ENCODE results near the gene COL19A1.
"Not testable (repeated sequence)": the region's sequence is repeated elsewhere in the genome, so short reads cannot be mapped to it uniquely, and the experiment has no call there.

Gene COL19A1

GRCh38 chr6:69994251-69994650 lies 127.9 kb downstream of the COL19A1 start:
- Histone ChIP-seq H3K4me2 (ENCODE audit: low read depth, low read length, poor library complexity, severe bottlenecking) (no peak overlapping the region), H3K9me2 (replicated peaks; ENCODE audit: insufficient read depth, low read length) (no peaks in the 10 kb centered on the region), H3K9me3 (ENCODE audit: insufficient read depth, low read length) (no peaks in the 10 kb centered on the region), H3K4me3 (ENCODE audit: insufficient read depth, low read length, poor library complexity, severe bottlenecking) (no peak overlapping the region), H3K79me2 (ENCODE audit: insufficient read depth, low read length) (no peaks in the 10 kb centered on the region), H3F3A (ENCODE audit: insufficient read depth) (no peaks in the 10 kb centered on the region), H3K9ac (ENCODE audit: low read length) (no peak overlapping the region), H3K27ac (ENCODE audit: low read depth, low read length) (no peak overlapping the region), H3K27me3 (ENCODE audit: low read length) (no peaks in the 10 kb centered on the region), H2AFZ (ENCODE audit: low read depth, low read length, severe bottlenecking) (no peak overlapping the region), H4K20me1 (ENCODE audit: low read depth, low read length) (no peaks in the 10 kb centered on the region), H3K36me3 (ENCODE audit: low read length) (no peaks in the 10 kb centered on the region)
- no peak for TF ChIP-seq EZH2phosphoT487 (conservative IDR thresholded peaks at IDR 0.05; ENCODE audit: low read length)
- TF ChIP-seq, protein P1, sequence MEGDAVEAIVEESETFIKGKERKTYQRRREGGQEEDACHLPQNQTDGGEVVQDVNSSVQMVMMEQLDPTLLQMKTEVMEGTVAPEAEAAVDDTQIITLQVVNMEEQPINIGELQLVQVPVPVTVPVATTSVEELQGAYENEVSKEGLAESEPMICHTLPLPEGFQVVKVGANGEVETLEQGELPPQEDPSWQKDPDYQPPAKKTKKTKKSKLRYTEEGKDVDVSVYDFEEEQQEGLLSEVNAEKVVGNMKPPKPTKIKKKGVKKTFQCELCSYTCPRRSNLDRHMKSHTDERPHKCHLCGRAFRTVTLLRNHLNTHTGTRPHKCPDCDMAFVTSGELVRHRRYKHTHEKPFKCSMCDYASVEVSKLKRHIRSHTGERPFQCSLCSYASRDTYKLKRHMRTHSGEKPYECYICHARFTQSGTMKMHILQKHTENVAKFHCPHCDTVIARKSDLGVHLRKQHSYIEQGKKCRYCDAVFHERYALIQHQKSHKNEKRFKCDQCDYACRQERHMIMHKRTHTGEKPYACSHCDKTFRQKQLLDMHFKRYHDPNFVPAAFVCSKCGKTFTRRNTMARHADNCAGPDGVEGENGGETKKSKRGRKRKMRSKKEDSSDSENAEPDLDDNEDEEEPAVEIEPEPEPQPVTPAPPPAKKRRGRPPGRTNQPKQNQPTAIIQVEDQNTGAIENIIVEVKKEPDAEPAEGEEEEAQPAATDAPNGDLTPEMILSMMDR (IDR thresholded peaks at IDR 0.05; ENCODE audit: insufficient read depth, low read length, poor library complexity, severe bottlenecking) = no peak

- Histone ChIP-seq H4K20me1 (ENCODE audit: low read depth, low read length) (no peaks in the 10 kb centered on the region), H3K4me3 (ENCODE audit: insufficient read depth, low read length, poor library complexity, severe bottlenecking) (no peak overlapping the region), H3K36me3 (ENCODE audit: low read length) (no peaks in the 10 kb centered on the region; the same call in 1 of the 2 replicates), H2AFZ (ENCODE audit: low read depth, low read length, severe bottlenecking) (no peak overlapping the region), H3K27ac (ENCODE audit: low read depth, low read length) (no peak overlapping the region), H3K4me2 (ENCODE audit: low read depth, low read length, poor library complexity, severe bottlenecking) (no peak overlapping the region), H3K79me2 (ENCODE audit: insufficient read depth, low read length) (no peaks in the 10 kb centered on the region), H3K9me3 (ENCODE audit: insufficient read depth, low read length) (0 out of 2 replicates have a peak, but pooled peaks cover 7% of the 10 kb centered on the region), H3K9ac (ENCODE audit: low read length) (no peak overlapping the region), H3K27me3 (ENCODE audit: low read length) (no peaks in the 10 kb centered on the region), H3F3A (ENCODE audit: insufficient read depth) (no peaks in the 10 kb centered on the region), H3K9me2 (replicated peaks; ENCODE audit: insufficient read depth, low read length) (no peaks in the 10 kb centered on the region)
- TF ChIP-seq EZH2phosphoT487 (conservative IDR thresholded peaks at IDR 0.05; ENCODE audit: low read length) = no peak
- TF ChIP-seq, protein P1 (IDR thresholded peaks at IDR 0.05; ENCODE audit: insufficient read depth, low read length, poor library complexity, severe bottlenecking) = no peak
These were observed 141.8 kb downstream of the COL19A1 start for GRCh38 chr6:70008189-70008588.

DNA sequence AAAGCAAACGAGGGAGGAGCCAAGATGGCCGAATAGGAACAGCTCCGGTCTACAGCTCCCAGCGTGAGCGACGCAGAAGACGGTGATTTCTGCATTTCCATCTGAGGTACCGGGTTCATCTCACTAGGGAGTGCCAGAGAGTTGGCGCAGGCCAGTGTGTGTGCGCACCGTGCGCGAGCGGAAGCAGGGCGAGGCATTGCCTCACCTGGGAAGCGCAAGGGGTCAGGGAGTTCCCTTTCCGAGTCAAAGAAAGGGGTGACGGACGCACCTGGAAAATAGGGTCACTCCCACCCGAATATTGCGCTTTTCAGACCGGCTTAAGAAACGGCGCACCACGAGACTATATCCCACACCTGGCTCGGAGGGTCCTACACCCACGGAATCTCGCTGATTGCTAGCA lies 144.0 kb downstream of the COL19A1 start:
- not testable (repeated sequence) for H3K9me2 ChIP-seq (replicated peaks; ENCODE audit: insufficient read depth, low read length); H3K4me3 ChIP-seq (ENCODE audit: insufficient read depth, low read length, poor library complexity, severe bottlenecking); H3K27me3 ChIP-seq (ENCODE audit: low read length); H3K27ac ChIP-seq (ENCODE audit: low read depth, low read length); H2AFZ ChIP-seq (ENCODE audit: low read depth, low read length, severe bottlenecking); H3K9me3 ChIP-seq (ENCODE audit: insufficient read depth, low read length); H3F3A ChIP-seq (ENCODE audit: insufficient read depth); H3K9ac ChIP-seq (ENCODE audit: low read length); H3K36me3 ChIP-seq (ENCODE audit: low read length); H3K4me2 ChIP-seq (ENCODE audit: low read depth, low read length, poor library complexity, severe bottlenecking); H4K20me1 ChIP-seq (ENCODE audit: low read depth, low read length); H3K79me2 ChIP-seq (ENCODE audit: insufficient read depth, low read length)

DNA sequence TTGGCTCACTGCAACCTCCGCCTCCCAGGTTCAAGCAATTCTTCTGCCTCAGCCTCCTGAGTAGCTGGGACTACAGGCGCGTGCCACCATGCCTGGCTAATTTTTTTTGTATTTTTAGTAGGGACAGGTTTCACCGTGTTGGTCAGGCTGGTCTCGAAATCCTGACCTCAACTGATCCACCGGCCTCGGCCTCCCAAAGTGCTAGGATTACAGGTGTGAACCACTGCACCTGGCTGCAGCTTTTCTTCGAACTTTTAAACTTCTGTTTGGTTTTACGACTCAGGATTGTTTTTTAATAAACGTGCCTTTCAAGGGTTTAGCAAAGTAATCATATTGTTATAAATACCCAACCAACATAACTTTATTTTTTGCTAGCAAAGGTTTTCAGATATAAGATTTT lies 156.8 kb downstream of the COL19A1 start:
- not testable (repeated sequence) for H3K9me3 ChIP-seq (ENCODE audit: insufficient read depth, low read length); H2AFZ ChIP-seq (ENCODE audit: low read depth, low read length, severe bottlenecking)

More for the DNA sequence above, 156.8 kb downstream of the COL19A1 start:
- H3F3A ChIP-seq (ENCODE audit: insufficient read depth); H3K4me2 ChIP-seq (ENCODE audit: low read depth, low read length, poor library complexity, severe bottlenecking); H3K4me3 ChIP-seq (ENCODE audit: insufficient read depth, low read length, poor library complexity, severe bottlenecking); H3K27ac ChIP-seq (ENCODE audit: low read depth, low read length); H3K27me3 ChIP-seq (ENCODE audit: low read length); H3K36me3 ChIP-seq (ENCODE audit: low read length); H3K9ac ChIP-seq (ENCODE audit: low read length); H3K9me2 ChIP-seq (replicated peaks; ENCODE audit: insufficient read depth, low read length); H3K79me2 ChIP-seq (ENCODE audit: insufficient read depth, low read length); H4K20me1 ChIP-seq (ENCODE audit: low read depth, low read length): not testable (repeated sequence)

Data from SU-DHL-6 (cell line).